Neural cell (in vitro differentiated cells): Measurements from ENCODE around the gene NREP. TPM values are rescaled to one million over a fixed set of nuclear protein-coding genes. Genes with fewer than 3 reads are reported as not detected.

ENCODE experiments used
- H2AFZ ChIP-seq: fragments of 200-600, 300-800 bp; sonication (generic), shearing (Covaris generic); 2 replicates; pipeline ENCODE4 v1.6.0; 2014; ENCODE audit warnings: low read depth, mild to moderate bottlenecking, antibody characterized with exemption, low read length, moderate library complexity
- H3F3A ChIP-seq: fragments of 200-600 bp; shearing (Covaris generic); 2 replicates; pipeline ENCODE4 v1.6.1; 2016; ENCODE audit warnings: mild to moderate bottlenecking, moderate library complexity, mixed read lengths, antibody characterized with exemption, low read length; ENCODE audit not compliant: insufficient read depth, poor library complexity, severe bottlenecking
- H3K27ac ChIP-seq: fragments of 200-600, 300-800 bp; sonication (generic), shearing (Covaris generic); 2 replicates; pipeline ENCODE4 v1.5.1; 2014; ENCODE audit warnings: mild to moderate bottlenecking, low read length, moderate library complexity
- H3K27me3 ChIP-seq: fragments of 300-800, 200-600 bp; sonication (generic), shearing (Covaris generic); 2 replicates; pipeline ENCODE4 v1.6.0; 2014; ENCODE audit warnings: mild to moderate bottlenecking, low read depth, low read length, moderate library complexity; ENCODE audit not compliant: insufficient read depth
- H3K36me3 ChIP-seq: fragments of 300-800, 200-600 bp; sonication (generic), shearing (Covaris generic); 2 replicates; pipeline ENCODE4 v1.5.1; 2014; ENCODE audit warnings: mild to moderate bottlenecking, antibody characterized with exemption, low read length, moderate library complexity; ENCODE audit not compliant: insufficient read depth
- H3K4me2 ChIP-seq: fragments of 300-800, 200-600 bp; sonication (generic), shearing (Covaris generic); 2 replicates; pipeline ENCODE4 v1.6.0; 2014; ENCODE audit warnings: mild to moderate bottlenecking, low read length
- H3K4me3 ChIP-seq: fragments of 300-800, 200-600 bp; sonication (generic), shearing (Covaris generic); 2 replicates; pipeline ENCODE4 v1.5.1; 2014; ENCODE audit warnings: mild to moderate bottlenecking, low read length, moderate library complexity
- H3K79me2 ChIP-seq: fragments of 200-600 bp; shearing (Covaris generic); replicated peaks from 2 replicates; pipeline ENCODE4 v1.6.0; 2014; ENCODE audit warnings: mild to moderate bottlenecking, low read length, moderate library complexity; ENCODE audit not compliant: insufficient read depth
- H3K9ac ChIP-seq: fragments of 300-800, 200-600 bp; sonication (generic), shearing (Covaris generic); 2 replicates; pipeline ENCODE4 v1.6.1; 2016; ENCODE audit warnings: mild to moderate bottlenecking, low read length, mixed read lengths
- H3K9me2 ChIP-seq: fragments of 200-600 bp; shearing (Covaris generic); 2 replicates; pipeline ENCODE4 v1.6.1; 2016; ENCODE audit warnings: mild to moderate bottlenecking, low read length, mixed read lengths; ENCODE audit not compliant: insufficient read depth
- H3K9me3 ChIP-seq: fragments of 200-600, 300-800 bp; sonication (generic), shearing (Covaris generic); 2 replicates; pipeline ENCODE4 v1.6.1; 2016; ENCODE audit warnings: mild to moderate bottlenecking, mixed run types, low read length, moderate library complexity, mixed read lengths
- H4K20me1 ChIP-seq: fragments of 200-600 bp; shearing (Covaris generic); 2 replicates; pipeline ENCODE4 v1.6.1; 2016; ENCODE audit warnings: mild to moderate bottlenecking, mixed run types; ENCODE audit not compliant: insufficient read depth
- CTCF ChIP-seq: fragments of 450-650 bp; IDR thresholded peaks from 2 replicates; pipeline ENCODE4 v1.5.1; 2014; ENCODE audit warnings: antibody characterized with exemption, mild to moderate bottlenecking, moderate library complexity; ENCODE audit not compliant: poor library complexity, severe bottlenecking
- EP300 ChIP-seq: fragments of 450-650 bp; conservative IDR thresholded peaks from 2 replicates; pipeline ENCODE4 v1.6.1; 2014; ENCODE audit warnings: antibody characterized with exemption, mild to moderate bottlenecking, moderate library complexity; ENCODE audit not compliant: poor library complexity, severe bottlenecking
- EZH2 ChIP-seq: fragments of 200-600, 300-800 bp; shearing (Covaris generic), sonication (generic); IDR thresholded peaks from 2 replicates; pipeline ENCODE4 v1.6.1; 2014; ENCODE audit warnings: antibody characterized with exemption, low read length, borderline replicate concordance, mild to moderate bottlenecking; ENCODE audit not compliant: insufficient read depth, poor library complexity, severe bottlenecking
- MXI1 ChIP-seq: fragments of 450-650 bp; conservative IDR thresholded peaks from 2 replicates; pipeline ENCODE4 v1.6.1; 2014; ENCODE audit warnings: antibody characterized with exemption, mild to moderate bottlenecking; ENCODE audit not compliant: poor library complexity, severe bottlenecking
- POLR2AphosphoS5 ChIP-seq: IDR thresholded peaks from 2 replicates; pipeline ENCODE4 v1.6.1; 2012
- RAD21 ChIP-seq: fragments of 450-650 bp; conservative IDR thresholded peaks from 2 replicates; pipeline ENCODE4 v1.6.1; 2014; ENCODE audit warnings: antibody characterized with exemption, mild to moderate bottlenecking, moderate library complexity
- SMC3 ChIP-seq: fragments of 450-650 bp; conservative IDR thresholded peaks from 2 replicates; pipeline ENCODE4 v1.6.1; 2014; ENCODE audit warnings: antibody characterized with exemption, mild to moderate bottlenecking, moderate library complexity; ENCODE audit not compliant: poor library complexity
- TAF1 ChIP-seq: IDR thresholded peaks from 2 replicates; pipeline ENCODE4 v1.6.1; 2012; ENCODE audit warnings: low read depth
- polyA plus RNA-seq: library from polyadenylated mRNA; depleted of rRNA; stranded (reverse); fragments of >200 nt; gene quantifications from 2 replicates; pipeline ENCODE4 v1.2.3, GENCODE V29; 2014
- TF ChIP-seq, protein P1 (sequence below): IDR thresholded peaks from 2 replicates; pipeline ENCODE4 v1.6.1; 2012; ENCODE audit warnings: borderline replicate concordance

The NREP gene
- polyA plus RNA-seq, 1 donor from 2014 or later, result 3,807 TPM

GRCh38 chr5:111734597-111734996 lies 22.4 kb downstream of the NREP start (continued):
- TF ChIP-seq, protein P1, sequence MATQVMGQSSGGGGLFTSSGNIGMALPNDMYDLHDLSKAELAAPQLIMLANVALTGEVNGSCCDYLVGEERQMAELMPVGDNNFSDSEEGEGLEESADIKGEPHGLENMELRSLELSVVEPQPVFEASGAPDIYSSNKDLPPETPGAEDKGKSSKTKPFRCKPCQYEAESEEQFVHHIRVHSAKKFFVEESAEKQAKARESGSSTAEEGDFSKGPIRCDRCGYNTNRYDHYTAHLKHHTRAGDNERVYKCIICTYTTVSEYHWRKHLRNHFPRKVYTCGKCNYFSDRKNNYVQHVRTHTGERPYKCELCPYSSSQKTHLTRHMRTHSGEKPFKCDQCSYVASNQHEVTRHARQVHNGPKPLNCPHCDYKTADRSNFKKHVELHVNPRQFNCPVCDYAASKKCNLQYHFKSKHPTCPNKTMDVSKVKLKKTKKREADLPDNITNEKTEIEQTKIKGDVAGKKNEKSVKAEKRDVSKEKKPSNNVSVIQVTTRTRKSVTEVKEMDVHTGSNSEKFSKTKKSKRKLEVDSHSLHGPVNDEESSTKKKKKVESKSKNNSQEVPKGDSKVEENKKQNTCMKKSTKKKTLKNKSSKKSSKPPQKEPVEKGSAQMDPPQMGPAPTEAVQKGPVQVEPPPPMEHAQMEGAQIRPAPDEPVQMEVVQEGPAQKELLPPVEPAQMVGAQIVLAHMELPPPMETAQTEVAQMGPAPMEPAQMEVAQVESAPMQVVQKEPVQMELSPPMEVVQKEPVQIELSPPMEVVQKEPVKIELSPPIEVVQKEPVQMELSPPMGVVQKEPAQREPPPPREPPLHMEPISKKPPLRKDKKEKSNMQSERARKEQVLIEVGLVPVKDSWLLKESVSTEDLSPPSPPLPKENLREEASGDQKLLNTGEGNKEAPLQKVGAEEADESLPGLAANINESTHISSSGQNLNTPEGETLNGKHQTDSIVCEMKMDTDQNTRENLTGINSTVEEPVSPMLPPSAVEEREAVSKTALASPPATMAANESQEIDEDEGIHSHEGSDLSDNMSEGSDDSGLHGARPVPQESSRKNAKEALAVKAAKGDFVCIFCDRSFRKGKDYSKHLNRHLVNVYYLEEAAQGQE, result no peak
- TF ChIP-seq RAD21, result no peak

DNA sequence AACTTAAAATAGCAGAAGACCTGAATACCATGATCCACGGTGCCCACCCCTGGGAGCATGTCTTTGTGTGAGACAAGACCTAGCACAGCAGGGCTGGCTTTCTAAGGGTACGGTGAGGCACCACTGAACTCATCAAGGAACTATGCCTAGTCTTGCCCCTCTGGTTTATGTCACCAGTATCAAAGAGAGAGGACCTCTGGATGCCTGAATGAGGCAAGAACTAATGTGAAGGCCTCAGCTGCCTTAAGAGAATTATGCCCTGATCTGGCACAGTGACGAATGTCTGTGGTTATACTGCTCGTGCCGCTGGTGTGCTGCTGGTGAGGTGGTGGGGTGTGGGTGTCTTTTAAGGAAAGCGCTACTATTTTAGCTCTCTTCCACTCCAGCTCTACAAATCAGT lies 23.0 kb downstream of the NREP start:
- Histone ChIP-seq H3K27ac (no peak overlapping the region), H3K4me3 (no peak overlapping the region), H3K9me3 (no peaks in the 10 kb centered on the region), H3K79me2 (peaks cover 67% of the 10 kb centered on the region), H2AFZ (no peak overlapping the region), H3K27me3 (no peaks in the 10 kb centered on the region), H3K36me3 (peaks cover 25% of the 10 kb centered on the region), H3F3A (no peaks in the 10 kb centered on the region), H4K20me1 (peaks cover 4% of the 10 kb centered on the region), H3K4me2 (no peak overlapping the region), H3K9me2 (no peaks in the 10 kb centered on the region), H3K9ac (no peak overlapping the region)
- TF ChIP-seq SMC3, result no peak
- TF ChIP-seq, protein P1, result no peak
- TF ChIP-seq RAD21, result no peak

DNA sequence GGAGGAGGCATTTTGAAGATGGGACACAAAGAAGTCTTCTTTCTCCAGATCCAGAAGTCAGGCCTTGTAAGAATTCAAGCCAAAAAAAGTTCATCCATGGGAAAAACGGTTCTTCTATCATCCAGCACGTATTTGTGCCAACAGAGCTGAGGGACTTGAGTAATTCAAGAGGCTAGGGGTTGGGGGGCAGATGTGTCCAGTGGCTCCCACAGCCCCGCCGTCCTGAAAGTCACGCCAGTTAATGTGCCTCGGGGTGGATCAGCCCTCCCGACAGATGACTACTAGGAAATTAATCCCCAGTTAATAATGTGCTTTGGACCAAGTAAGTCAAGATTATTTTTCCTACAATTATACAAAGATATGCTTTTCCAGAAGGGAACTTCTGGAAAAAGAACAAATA lies 23.4 kb downstream of the NREP start:
- Histone ChIP-seq H3K4me2 (no peak overlapping the region), H3K4me3 (no peak overlapping the region), H3K9me3 (no peaks in the 10 kb centered on the region), H3K27me3 (no peaks in the 10 kb centered on the region), H3K9ac (no peak overlapping the region), H4K20me1 (no peaks in the 10 kb centered on the region), H3K36me3 (peaks cover 25% of the 10 kb centered on the region), H2AFZ (no peak overlapping the region), H3K27ac (no peak overlapping the region), H3K79me2 (peaks cover 63% of the 10 kb centered on the region), H3K9me2 (no peaks in the 10 kb centered on the region), H3F3A (no peaks in the 10 kb centered on the region)
- TF ChIP-seq RAD21 (no peak), TAF1 (no peak), MXI1 (no peak), EZH2 (no peak), CTCF (no peak), EP300 (no peak), POLR2AphosphoS5 (no peak), SMC3 (no peak)
- TF ChIP-seq, protein P1, result no peak
